Measurements from ENCODE around the gene PNPO.

- no peak for TF ChIP-seq CTCF (IDR thresholded peaks at IDR 0.05)
- TF ChIP-seq EZH2 (IDR thresholded peaks at IDR 0.05) = no peak
These were observed 21.5 kb downstream of the PNPO start for GRCh38 chr17:47962901-47963300.
